ENCODE measurements around the gene FBXO36.

DNA sequence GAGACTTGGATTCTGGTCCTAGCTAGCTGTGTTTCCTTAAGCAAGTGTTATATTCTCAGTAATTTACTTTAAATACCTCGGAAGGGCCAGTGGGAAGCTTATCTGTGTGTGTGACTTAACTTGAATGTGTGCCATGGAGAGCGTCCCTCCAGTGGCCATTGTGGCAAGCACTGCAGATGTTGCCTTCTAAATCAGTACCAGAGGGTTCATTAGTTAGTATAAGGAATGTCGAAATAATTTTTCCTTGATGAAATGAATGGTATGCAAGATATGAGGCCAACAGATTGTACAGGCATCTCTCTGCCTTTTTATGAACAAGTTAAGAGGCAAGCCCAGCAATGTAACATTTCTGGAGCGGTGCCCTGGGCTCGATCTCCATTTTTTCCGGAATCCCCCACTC is 52.0 kb downstream of the FBXO36 start:
- TF ChIP-seq, protein P1, sequence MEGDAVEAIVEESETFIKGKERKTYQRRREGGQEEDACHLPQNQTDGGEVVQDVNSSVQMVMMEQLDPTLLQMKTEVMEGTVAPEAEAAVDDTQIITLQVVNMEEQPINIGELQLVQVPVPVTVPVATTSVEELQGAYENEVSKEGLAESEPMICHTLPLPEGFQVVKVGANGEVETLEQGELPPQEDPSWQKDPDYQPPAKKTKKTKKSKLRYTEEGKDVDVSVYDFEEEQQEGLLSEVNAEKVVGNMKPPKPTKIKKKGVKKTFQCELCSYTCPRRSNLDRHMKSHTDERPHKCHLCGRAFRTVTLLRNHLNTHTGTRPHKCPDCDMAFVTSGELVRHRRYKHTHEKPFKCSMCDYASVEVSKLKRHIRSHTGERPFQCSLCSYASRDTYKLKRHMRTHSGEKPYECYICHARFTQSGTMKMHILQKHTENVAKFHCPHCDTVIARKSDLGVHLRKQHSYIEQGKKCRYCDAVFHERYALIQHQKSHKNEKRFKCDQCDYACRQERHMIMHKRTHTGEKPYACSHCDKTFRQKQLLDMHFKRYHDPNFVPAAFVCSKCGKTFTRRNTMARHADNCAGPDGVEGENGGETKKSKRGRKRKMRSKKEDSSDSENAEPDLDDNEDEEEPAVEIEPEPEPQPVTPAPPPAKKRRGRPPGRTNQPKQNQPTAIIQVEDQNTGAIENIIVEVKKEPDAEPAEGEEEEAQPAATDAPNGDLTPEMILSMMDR (IDR thresholded peaks at IDR 0.05), result no peak
- TF ChIP-seq POLR2AphosphoS5 (IDR thresholded peaks at IDR 0.05), result no peak
- TF ChIP-seq POLR2A (IDR thresholded peaks at IDR 0.05), result no peak
- TF ChIP-seq EP300 (IDR thresholded peaks at IDR 0.05), result no peak

Measured in sigmoid colon (tissue), 4 donors.